Measurements from ENCODE around the gene ADGRF5.

GRCh38 chr6:46895930-46896329, 25.8 kb downstream of the ADGRF5 start:
- no peak for TF ChIP-seq CTCF (conservative IDR thresholded peaks at IDR 0.05 in 1 of 2, IDR thresholded peaks at IDR 0.05 in 1 of 2; ENCODE audit: extremely low read depth in 1 of 2, insufficient read depth in 1 of 2, low read depth in 1 of 2, low read length in 2 of 2)
- no peak for TF ChIP-seq EZH2 (IDR thresholded peaks at IDR 0.05; ENCODE audit: borderline replicate concordance, low read length)
